Activated naive CD4-positive, alpha-beta T cell treated with anti-CD3 and anti-CD28 coated beads for 36 hours (primary cell): Measurements from ENCODE around the gene OSBPL5. TPM values are rescaled to one million over a fixed set of nuclear protein-coding genes. Genes with fewer than 3 reads are reported as not detected.

Experiments used
- CTCF ChIA-PET: fragments of 350-600 bp; sonication (Branson Sonifier 250); formaldehyde crosslinking; loops from one replicate; lab custom pipeline; 2021; ENCODE audit warnings: antibody characterized with exemption; lab: Charles Lee
- DNase-seq: peaks from one replicate; pipeline ENCODE4 v3.0.0-alpha.2; 2020
- H3K27ac Mint-ChIP-seq: one replicate; pipeline ENCODE4 v1.8.0; 2021; ENCODE audit warnings: mild to moderate bottlenecking, mixed read lengths
- H3K27me3 Mint-ChIP-seq: one replicate; pipeline ENCODE4 v1.8.0; 2021; ENCODE audit warnings: low read depth, mixed read lengths
- H3K36me3 Mint-ChIP-seq: one replicate; pipeline ENCODE4 v1.8.0; 2021; ENCODE audit warnings: low read depth, mixed read lengths
- H3K4me1 Mint-ChIP-seq: one replicate; pipeline ENCODE4 v1.8.0; 2021; ENCODE audit warnings: low read depth, mixed read lengths
- H3K4me3 Mint-ChIP-seq: one replicate; pipeline ENCODE4 v1.8.0; 2021; ENCODE audit warnings: mild to moderate bottlenecking, moderate library complexity, mixed read lengths
- H3K9me3 Mint-ChIP-seq: one replicate; pipeline ENCODE4 v1.8.0; 2021; ENCODE audit warnings: mixed read lengths
- intact Hi-C: fragments of 100-400 bp; cut with micrococcal nuclease; formaldehyde crosslinking; loops from one replicate; pipeline ENCODE4 v1.15.1; 2023
- total RNA-seq, 2 experiments: library from RNA; stranded (reverse); gene quantifications; one replicate each; pipeline ENCODE4 v1.2.3, GENCODE V29; 2021

OSBPL5 gene
- total RNA-seq, 2 experiments from 2014 or later: 3.5 to 3.9 TPM

- no peak for DNase-seq
- Mint-ChIP-seq H3K4me1 (no peaks in the 10 kb centered on the region), H3K36me3 (no peaks in the 10 kb centered on the region), H3K27ac (no peak overlapping the region), H3K27me3 (peaks cover 2% of the 10 kb centered on the region), H3K4me3 (no peak overlapping the region), H3K9me3 (no peaks in the 10 kb centered on the region)
- intact Hi-C loops: no loop called here
- CTCF ChIA-PET: no interaction called here
These were observed 31.3 kb upstream of the OSBPL5 start for GRCh38 chr11:3196161-3197043.

GRCh38 chr11:3195251-3196160 lies 30.4 kb upstream of the OSBPL5 start:
- Mint-ChIP-seq H3K9me3 (no peaks in the 10 kb centered on the region), H3K27ac (no peak overlapping the region), H3K4me1 (no peaks in the 10 kb centered on the region), H3K4me3 (no peak overlapping the region), H3K27me3 (no peaks in the 10 kb centered on the region), H3K36me3 (no peaks in the 10 kb centered on the region)
- no peak for DNase-seq
- CTCF ChIA-PET: no interaction called here
- intact Hi-C loops: no loop called here

GRCh38 chr11:3194016-3194816 lies 29.1 kb upstream of the OSBPL5 start:
- Mint-ChIP-seq H3K27ac (no peak overlapping the region), H3K27me3 (no peaks in the 10 kb centered on the region), H3K4me1 (no peaks in the 10 kb centered on the region), H3K9me3 (no peaks in the 10 kb centered on the region), H3K4me3 (no peak overlapping the region), H3K36me3 (no peaks in the 10 kb centered on the region)
- no peak for DNase-seq
- CTCF ChIA-PET: no interaction called here
- intact Hi-C loops: no loop called here

GRCh38 chr11:3193373-3194015 lies 28.4 kb upstream of the OSBPL5 start:
- CTCF ChIA-PET: no interaction called here
- Mint-ChIP-seq H3K4me1 (no peaks in the 10 kb centered on the region), H3K4me3 (no peak overlapping the region), H3K9me3 (no peaks in the 10 kb centered on the region), H3K27me3 (no peaks in the 10 kb centered on the region), H3K36me3 (no peaks in the 10 kb centered on the region), H3K27ac (no peak overlapping the region)
- intact Hi-C loops: no loop called here
- DNase-seq: no peak

GRCh38 chr11:3192511-3193372 lies 27.6 kb upstream of the OSBPL5 start:
- H3K4me1 Mint-ChIP-seq: no peaks in the 10 kb centered on the region
- no peaks in the 10 kb centered on the region for H3K27me3 Mint-ChIP-seq
- CTCF ChIA-PET: no interaction called here
- intact Hi-C loops: no loop called here
- H3K9me3 Mint-ChIP-seq: no peaks in the 10 kb centered on the region
- H3K4me3 Mint-ChIP-seq: no peak overlapping the region
- no peak overlapping the region for H3K27ac Mint-ChIP-seq
- DNase-seq: no peak
- no peaks in the 10 kb centered on the region for H3K36me3 Mint-ChIP-seq

- no peak overlapping the region for H3K27ac Mint-ChIP-seq
These were observed 26.6 kb upstream of the OSBPL5 start for GRCh38 chr11:3191586-3192324.

GRCh38 chr11:3190600-3190999 lies 25.5 kb upstream of the OSBPL5 start:
- Mint-ChIP-seq H3K4me1 (no peaks in the 10 kb centered on the region), H3K4me3 (no peak overlapping the region), H3K36me3 (no peaks in the 10 kb centered on the region), H3K9me3 (no peaks in the 10 kb centered on the region), H3K27me3 (no peaks in the 10 kb centered on the region), H3K27ac (no peak overlapping the region)
- DNase-seq: no peak
- CTCF ChIA-PET: no interaction called here
- intact Hi-C loops: no loop called here

More at GRCh38 chr11:3191586-3192324, 26.6 kb upstream of the OSBPL5 start:
- no peaks in the 10 kb centered on the region for H3K36me3 Mint-ChIP-seq
- CTCF ChIA-PET: no interaction called here
- intact Hi-C loops: no loop called here
- no peak overlapping the region for H3K4me3 Mint-ChIP-seq
- H3K4me1 Mint-ChIP-seq: no peaks in the 10 kb centered on the region
- DNase-seq: no peak
- no peaks in the 10 kb centered on the region for H3K27me3 Mint-ChIP-seq
- H3K9me3 Mint-ChIP-seq: no peaks in the 10 kb centered on the region

- Mint-ChIP-seq H3K36me3 (no peaks in the 10 kb centered on the region), H3K27ac (no peak overlapping the region), H3K27me3 (no peaks in the 10 kb centered on the region), H3K9me3 (no peaks in the 10 kb centered on the region), H3K4me3 (no peak overlapping the region), H3K4me1 (no peaks in the 10 kb centered on the region)
- CTCF ChIA-PET: no interaction called here
- DNase-seq: no peak
- intact Hi-C loops: no loop called here
These were observed 24.9 kb upstream of the OSBPL5 start for GRCh38 chr11:3189886-3190583.

GRCh38 chr11:3189196-3189843 lies 24.2 kb upstream of the OSBPL5 start:
- no peaks in the 10 kb centered on the region for H3K9me3 Mint-ChIP-seq
- intact Hi-C loops: no loop called here
- no peaks in the 10 kb centered on the region for H3K27me3 Mint-ChIP-seq
- H3K4me3 Mint-ChIP-seq: no peak overlapping the region
- H3K27ac Mint-ChIP-seq: no peak overlapping the region
- no peaks in the 10 kb centered on the region for H3K4me1 Mint-ChIP-seq
- CTCF ChIA-PET: no interaction called here
- DNase-seq: no peak
- no peaks in the 10 kb centered on the region for H3K36me3 Mint-ChIP-seq
